Mesodermal cell (in vitro differentiated cells): ENCODE results near the gene DNAJC27.

ENCODE experiments used
- H3K27ac ChIP-seq: 2 replicates; pipeline ENCODE4 v1.7.0; 2013; ENCODE audit warnings: mild to moderate bottlenecking, low read depth, low read length, moderate library complexity; ENCODE audit not compliant: severe bottlenecking
- H3K36me3 ChIP-seq: 2 replicates; pipeline ENCODE4 v1.7.1; 2013; ENCODE audit warnings: mild to moderate bottlenecking, low read length, moderate library complexity; ENCODE audit not compliant: control insufficient read depth, insufficient read depth
- H3K4me1 ChIP-seq: one replicate; pipeline ENCODE4 v1.7.1; 2013; ENCODE audit warnings: mild to moderate bottlenecking, low read length; ENCODE audit not compliant: insufficient read depth, control insufficient read depth, poor library complexity, severe bottlenecking
- H3K4me3 ChIP-seq: 2 replicates; pipeline ENCODE4 v1.7.0; 2013; ENCODE audit warnings: low read length, control low read depth, mild to moderate bottlenecking; ENCODE audit not compliant: insufficient read depth, poor library complexity, severe bottlenecking; ENCODE audit errors: extremely low read depth
- H3K9me3 ChIP-seq: 2 replicates; pipeline ENCODE4 v1.7.1; 2013; ENCODE audit warnings: mild to moderate bottlenecking, low read length, moderate library complexity; ENCODE audit not compliant: control insufficient read depth
- WGBS, 2 experiments: methylation state at CpG; one replicate each; pipeline ENCODE4 v1.1.5; 2013; ENCODE audit warnings: missing lambda C conversion rate in 2 of 2; ENCODE audit not compliant: insufficient coverage in 2 of 2; 5-methylcytosine and 5-hydroxymethylcytosine counted together

DNAJC27 gene

DNA sequence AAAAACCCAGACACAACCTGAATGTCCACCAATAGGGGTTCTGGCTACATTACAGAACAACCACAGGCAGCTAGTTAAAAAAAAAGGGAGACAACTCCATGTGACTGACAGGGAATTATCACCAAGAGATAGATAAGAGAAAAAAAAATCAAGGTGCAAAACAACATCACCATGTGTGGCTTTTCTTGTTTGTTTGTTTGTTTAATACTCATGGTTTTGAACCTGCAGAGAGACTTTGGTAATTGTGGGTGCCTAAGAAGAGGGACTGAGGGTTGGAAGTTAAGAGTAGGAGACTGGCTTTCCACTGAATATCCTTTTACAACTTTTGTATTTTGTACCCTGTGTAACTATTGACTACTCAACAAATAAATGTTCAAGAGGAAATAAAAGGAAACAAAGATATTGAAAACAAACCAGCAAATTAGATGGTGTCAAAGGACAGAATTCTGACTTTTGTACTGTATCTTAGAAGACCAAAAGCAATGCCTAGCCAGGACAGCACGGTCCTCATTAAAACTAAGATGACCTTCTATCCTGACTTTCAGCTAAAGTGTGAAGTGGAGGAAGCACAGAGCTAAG, 22.5 kb upstream of the DNAJC27 start:
- Histone ChIP-seq H3K4me1 (peaks cover 9% of the 10 kb centered on the region), H3K36me3 (no peaks in the 10 kb centered on the region), H3K27ac (no peak overlapping the region), H3K9me3 (no peaks in the 10 kb centered on the region), H3K4me3 (no peak overlapping the region)
- 92 to 100% methylated on average over 1 of the region's 1 CpG for WGBS, 2 experiments

DNA sequence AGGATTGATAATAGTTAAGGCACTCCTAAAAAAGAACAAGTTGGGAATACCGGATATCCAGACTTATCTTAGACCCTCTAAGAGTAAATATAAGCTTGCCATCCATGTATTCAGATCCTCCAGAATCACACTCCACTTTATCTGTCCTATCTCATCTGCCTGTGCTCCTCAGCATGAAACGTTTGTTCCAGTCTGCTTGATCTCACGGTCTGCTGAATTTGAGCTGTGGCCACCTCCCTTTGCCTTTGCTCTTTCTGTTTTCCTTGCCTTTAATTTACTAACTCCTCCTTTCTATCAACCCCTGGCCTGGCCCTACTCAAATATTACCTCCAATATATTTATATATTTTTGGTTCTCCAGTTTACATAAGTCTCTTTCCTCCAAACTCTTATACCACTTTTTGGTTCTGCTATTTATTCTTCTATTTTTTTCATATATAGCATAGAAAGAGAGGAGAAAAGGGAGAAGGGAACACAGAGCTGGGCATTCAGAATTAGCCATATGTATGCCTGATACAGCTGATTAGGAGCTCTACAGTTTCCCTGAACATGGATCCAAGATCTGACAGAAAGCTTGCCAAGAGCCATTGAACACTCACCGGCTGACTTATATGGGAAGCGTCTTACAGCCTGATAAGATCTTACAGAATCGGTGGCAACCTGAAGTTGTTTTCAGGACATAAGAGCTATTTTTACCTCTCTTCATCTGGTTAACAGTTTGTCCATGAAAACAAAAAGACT, 21.8 kb upstream of the DNAJC27 start:
- WGBS, 2 experiments, result 66 to 79% methylated on average over 5 to 6 of the region's 6 CpGs
- Histone ChIP-seq H3K36me3 (no peaks in the 10 kb centered on the region), H3K4me1 (peaks cover 9% of the 10 kb centered on the region), H3K27ac (no peak overlapping the region), H3K9me3 (no peaks in the 10 kb centered on the region), H3K4me3 (no peak overlapping the region)

DNA sequence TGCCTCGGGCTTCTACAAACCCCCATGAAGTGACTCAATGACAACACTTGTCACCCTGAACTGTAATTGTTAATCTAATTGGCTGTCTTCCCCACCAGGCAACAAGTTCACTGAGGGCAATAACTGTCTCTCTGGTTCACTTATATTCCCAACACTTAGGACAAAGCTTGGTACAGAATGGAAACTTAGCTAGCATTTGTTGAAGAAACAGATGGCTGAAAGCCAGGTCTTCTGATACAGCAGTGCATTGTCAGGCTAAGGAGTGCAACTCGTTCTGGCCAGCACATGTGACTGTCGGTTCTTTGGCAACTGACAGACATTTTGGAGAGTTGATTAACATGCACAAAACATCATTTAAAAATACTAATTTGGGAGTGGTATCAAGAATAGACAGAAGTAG, 14.6 kb upstream of the DNAJC27 start:
- WGBS, 2 experiments, result 59 to 83% methylated on average over 2 to 3 of the region's 3 CpGs
- Histone ChIP-seq H3K36me3 (no peaks in the 10 kb centered on the region), H3K27ac (no peak overlapping the region), H3K4me1 (no peaks in the 10 kb centered on the region), H3K9me3 (no peaks in the 10 kb centered on the region), H3K4me3 (no peak overlapping the region)

DNA sequence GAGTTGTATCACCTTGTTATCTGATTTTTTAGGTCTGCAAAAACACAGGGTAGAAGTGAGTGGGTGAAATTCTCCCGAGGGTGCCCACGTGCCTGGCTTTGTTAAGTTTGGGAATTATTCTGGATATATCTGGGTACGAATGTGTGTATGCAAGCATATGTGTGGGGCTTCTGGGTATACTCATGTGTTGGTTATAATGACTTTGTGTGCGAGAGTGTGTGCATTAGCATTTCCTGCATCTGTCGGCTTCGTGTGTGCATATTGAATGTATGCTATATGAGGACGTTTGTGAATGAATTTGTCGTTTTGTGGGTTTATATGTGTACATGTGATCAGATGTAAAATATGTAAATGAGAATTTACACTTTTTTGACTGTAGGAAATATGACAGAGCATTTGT, 13.8 kb upstream of the DNAJC27 start:
- H3K27ac ChIP-seq, result no peak overlapping the region
- 89 to 92% methylated on average over 8 of the region's 8 CpGs for WGBS, 2 experiments
- no peak overlapping the region for H3K4me3 ChIP-seq
- no peaks in the 10 kb centered on the region for H3K9me3 ChIP-seq
- no peaks in the 10 kb centered on the region for H3K4me1 ChIP-seq
- H3K36me3 ChIP-seq, result no peaks in the 10 kb centered on the region

DNA sequence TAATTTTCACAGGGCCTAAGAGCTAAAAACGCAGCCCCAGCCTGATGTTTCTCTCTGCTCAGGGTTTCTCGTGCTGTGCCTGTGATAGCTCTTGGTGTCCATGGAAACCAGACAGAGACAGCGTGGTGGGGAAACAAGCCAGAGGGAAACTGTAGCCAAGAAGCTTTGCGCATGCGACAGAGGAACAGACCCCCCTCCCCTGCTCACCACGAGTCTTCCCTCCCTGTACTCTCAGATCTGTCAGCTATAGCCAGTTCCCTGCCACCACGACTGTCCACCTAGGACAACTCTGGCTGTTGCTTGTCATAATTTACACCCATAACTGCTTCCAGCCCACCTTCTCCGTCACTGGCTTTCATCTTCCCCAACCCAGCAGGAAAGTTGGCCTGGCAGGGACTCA, 13.2 kb upstream of the DNAJC27 start:
- Histone ChIP-seq H3K4me1 (no peaks in the 10 kb centered on the region), H3K27ac (peak overlapping the region; percentile 32), H3K4me3 (no peak overlapping the region), H3K36me3 (no peaks in the 10 kb centered on the region), H3K9me3 (no peaks in the 10 kb centered on the region)
- 56 to 58% methylated on average over 8 of the region's 8 CpGs for WGBS, 2 experiments

DNA sequence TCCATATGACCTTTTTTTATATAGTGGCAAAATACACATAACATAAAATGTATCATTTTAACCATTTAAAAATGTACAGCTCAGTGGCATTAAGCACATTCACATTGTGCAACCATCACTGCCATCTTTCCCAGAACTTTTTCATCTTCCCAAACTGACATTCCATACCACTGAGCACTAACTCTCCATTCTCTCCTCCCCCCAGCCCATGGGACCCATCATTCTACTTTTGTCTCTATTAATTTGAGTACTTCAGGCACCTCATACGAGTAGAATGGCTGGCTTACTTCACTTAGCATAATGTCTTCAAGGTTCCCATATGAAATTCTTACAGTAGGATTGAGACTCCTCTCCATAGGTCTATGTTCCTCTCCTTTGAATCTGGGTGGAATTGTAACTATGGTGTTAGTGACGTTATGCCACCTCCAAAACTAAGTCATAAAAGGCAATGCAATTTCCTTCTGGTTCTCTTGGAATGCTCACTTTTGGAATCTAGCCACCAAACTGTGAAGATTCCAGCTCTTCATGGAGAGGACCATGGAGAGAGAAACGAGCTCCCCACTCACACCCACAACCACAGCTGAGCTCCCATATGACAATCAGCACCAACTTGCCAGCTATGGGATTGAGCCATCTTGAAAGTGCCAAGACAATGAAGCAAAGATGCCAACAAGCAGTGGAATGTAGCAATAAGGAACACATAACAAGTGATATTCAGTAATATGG, 9.8 kb upstream of the DNAJC27 start:
- H3K4me3 ChIP-seq, result no peak overlapping the region
- H3K9me3 ChIP-seq, result no peaks in the 10 kb centered on the region
- WGBS, 2 experiments, result 100% methylated on average over 1 of the region's 3 CpGs; no CpG with 5 or more reads in 1 of the 2 experiments
- no peaks in the 10 kb centered on the region for H3K36me3 ChIP-seq
- no peak overlapping the region for H3K27ac ChIP-seq
- H3K4me1 ChIP-seq, result no peaks in the 10 kb centered on the region

DNA sequence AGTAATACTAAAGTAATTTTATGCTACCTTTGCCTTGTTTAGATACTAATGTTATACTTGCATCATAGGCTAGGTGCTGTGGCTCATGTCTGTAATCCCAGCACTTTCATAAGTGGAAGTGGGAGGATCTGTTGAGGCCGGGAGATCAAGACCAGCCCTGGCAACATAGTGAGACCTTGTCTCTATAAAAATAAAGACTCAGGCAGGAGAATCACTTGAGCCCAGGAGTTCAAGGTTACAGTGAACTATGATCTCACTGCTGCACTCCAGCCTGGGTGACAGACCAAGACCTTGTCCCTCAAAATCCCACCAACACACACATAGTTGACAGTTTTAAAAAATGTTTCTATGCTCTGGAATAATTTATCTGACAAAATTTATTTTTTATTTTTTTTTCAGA, 6.9 kb upstream of the DNAJC27 start:
- WGBS, 2 experiments, result 86% methylated on average over 1 of the region's 1 CpG; no CpG with 5 or more reads in 1 of the 2 experiments

DNA sequence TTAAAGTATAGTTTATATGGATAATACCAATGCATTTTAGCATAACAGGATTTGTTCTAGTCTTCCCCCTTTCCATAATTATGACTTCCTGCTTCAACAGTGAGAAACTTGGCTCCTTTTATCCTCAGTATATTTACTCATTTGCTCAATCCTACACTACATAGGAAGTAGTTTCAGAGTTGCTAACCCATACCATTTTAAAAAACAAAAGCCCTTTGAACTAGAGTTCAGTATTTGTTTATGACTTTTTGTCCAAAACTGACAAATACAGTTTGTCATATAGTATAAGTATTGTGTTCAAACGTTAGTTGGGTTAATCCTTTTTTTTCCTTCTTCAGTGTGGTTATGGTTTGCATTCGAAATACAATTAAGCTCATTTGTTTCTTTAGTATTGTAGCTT, 5.9 kb upstream of the DNAJC27 start:
- H3K4me3 ChIP-seq, result no peak overlapping the region
- WGBS, 2 experiments, result no CpG with 5 or more reads among the region's 2 CpGs
- no peak overlapping the region for H3K27ac ChIP-seq
- no peaks in the 10 kb centered on the region for H3K9me3 ChIP-seq
- no peaks in the 10 kb centered on the region for H3K4me1 ChIP-seq
- H3K36me3 ChIP-seq, result no peaks in the 10 kb centered on the region

More for the DNA sequence above, 6.9 kb upstream of the DNAJC27 start:
- Histone ChIP-seq H3K27ac (no peak overlapping the region), H3K4me1 (no peaks in the 10 kb centered on the region), H3K36me3 (no peaks in the 10 kb centered on the region), H3K9me3 (no peaks in the 10 kb centered on the region), H3K4me3 (no peak overlapping the region)

DNA sequence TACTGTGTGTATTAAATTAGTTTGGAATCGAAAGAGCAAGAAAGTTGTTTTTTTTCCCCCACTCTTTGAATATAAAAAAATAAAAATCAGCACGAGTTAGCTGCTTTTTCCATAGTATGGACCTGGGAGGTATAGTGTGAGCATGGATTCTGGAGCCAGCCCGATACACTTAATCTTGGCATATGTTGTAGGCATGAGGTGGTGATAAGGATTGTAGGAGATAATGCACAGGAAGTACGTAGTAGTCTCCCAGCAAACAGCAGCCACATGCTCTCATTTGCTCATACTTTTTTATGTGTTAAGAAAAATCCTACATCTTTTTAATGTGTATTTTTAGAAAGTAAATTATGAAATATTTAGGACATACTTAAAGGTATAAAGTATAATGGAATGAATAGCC, 2.1 kb upstream of the DNAJC27 start:
- WGBS, 2 experiments, result 67% methylated on average over 1 of the region's 4 CpGs; no CpG with 5 or more reads in 1 of the 2 experiments

DNA sequence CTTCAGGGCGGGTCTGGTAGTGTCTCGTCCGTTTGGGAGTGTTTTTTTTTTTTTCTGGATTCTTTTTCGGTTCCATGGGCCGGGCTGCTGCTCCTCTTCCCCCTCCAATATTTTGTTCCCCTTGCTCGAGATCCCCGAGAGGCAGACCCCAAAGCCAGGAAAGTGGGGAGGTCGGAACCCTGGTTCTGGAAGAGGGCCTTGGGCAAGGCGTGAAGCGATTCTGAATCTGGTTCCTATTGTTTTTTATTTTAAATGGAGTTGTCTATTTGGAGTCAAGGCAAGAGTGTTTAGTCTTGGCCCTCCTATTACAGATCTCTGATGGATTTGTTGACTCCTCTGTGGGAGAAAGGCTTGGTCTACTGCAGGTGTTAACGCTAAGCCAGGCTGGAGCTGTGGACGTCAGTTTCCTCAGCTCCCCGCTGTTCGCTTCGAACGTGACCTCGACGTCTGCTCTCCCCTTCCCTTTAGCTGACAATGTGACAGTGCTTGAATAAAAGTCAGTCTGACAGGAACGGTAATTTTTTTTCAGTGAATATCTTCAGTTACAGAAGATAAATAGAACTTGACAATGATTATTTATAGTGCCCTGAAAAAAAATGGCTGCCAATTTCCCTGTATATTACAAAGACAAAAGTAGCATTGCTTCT, 683 bp upstream of the DNAJC27 start:
- Histone ChIP-seq H3K9me3 (no peaks in the 10 kb centered on the region), H3K36me3 (no peaks in the 10 kb centered on the region)
- 1 to 2% methylated on average over 10 to 11 of the region's 19 CpGs for WGBS, 2 experiments

More for the DNA sequence above, 2.1 kb upstream of the DNAJC27 start:
- Histone ChIP-seq H3K4me3 (no peak overlapping the region), H3K9me3 (no peaks in the 10 kb centered on the region), H3K36me3 (no peaks in the 10 kb centered on the region), H3K27ac (no peak overlapping the region), H3K4me1 (no peaks in the 10 kb centered on the region)

More for the DNA sequence above, 683 bp upstream of the DNAJC27 start:
- Histone ChIP-seq H3K27ac (peak overlapping the region; percentile 99), H3K4me1 (no peaks in the 10 kb centered on the region), H3K4me3 (peak overlapping the region; percentile 84)
